Activated naive CD8-positive, alpha-beta T cell treated with anti-CD3 and anti-CD28 coated beads, Interleukin-2, amount 10 ng/mL, durations not matched to agents 7 days and 5 days (primary cell): Measurements from ENCODE around the gene RPTOR. TPM values are rescaled to one million over a fixed set of nuclear protein-coding genes. Genes with fewer than 3 reads are reported as not detected.

Experiments
- ATAC-seq: fragments of 150-1000 bp; cut with Tn5 transposase; one replicate; pipeline ENCODE4 v1.10.0; 2021; ENCODE audit warnings: low read depth, moderate library complexity
- POLR2A ChIA-PET: fragments of 350-600 bp; sonication (Branson Sonifier 250); formaldehyde crosslinking; loops from one replicate; lab custom pipeline; 2021; ENCODE audit warnings: antibody characterized with exemption; lab: Charles Lee
- DNase-seq: peaks from one replicate; pipeline ENCODE4 v3.0.0; 2021
- H3K27ac Mint-ChIP-seq: one replicate; pipeline ENCODE4 v1.8.0; 2022; ENCODE audit warnings: mild to moderate bottlenecking, mixed read lengths
- H3K27me3 Mint-ChIP-seq: one replicate; pipeline ENCODE4 v1.8.0; 2022; ENCODE audit warnings: mild to moderate bottlenecking, moderate library complexity, mixed read lengths
- H3K36me3 Mint-ChIP-seq: one replicate; pipeline ENCODE4 v1.8.0; 2021; ENCODE audit warnings: mild to moderate bottlenecking, mixed read lengths
- H3K4me1 Mint-ChIP-seq: one replicate; pipeline ENCODE4 v1.8.0; 2021; ENCODE audit warnings: mixed read lengths
- H3K4me3 Mint-ChIP-seq: one replicate; pipeline ENCODE4 v1.8.0; 2022; ENCODE audit warnings: mild to moderate bottlenecking, moderate library complexity, mixed read lengths
- H3K9me3 Mint-ChIP-seq: one replicate; pipeline ENCODE4 v1.8.0; 2021; ENCODE audit warnings: mixed read lengths
- total RNA-seq, 2 experiments: library from RNA; stranded (reverse); gene quantifications; one replicate each; pipeline ENCODE4 v1.2.3, GENCODE V29; 2021

The RPTOR gene, protein sequence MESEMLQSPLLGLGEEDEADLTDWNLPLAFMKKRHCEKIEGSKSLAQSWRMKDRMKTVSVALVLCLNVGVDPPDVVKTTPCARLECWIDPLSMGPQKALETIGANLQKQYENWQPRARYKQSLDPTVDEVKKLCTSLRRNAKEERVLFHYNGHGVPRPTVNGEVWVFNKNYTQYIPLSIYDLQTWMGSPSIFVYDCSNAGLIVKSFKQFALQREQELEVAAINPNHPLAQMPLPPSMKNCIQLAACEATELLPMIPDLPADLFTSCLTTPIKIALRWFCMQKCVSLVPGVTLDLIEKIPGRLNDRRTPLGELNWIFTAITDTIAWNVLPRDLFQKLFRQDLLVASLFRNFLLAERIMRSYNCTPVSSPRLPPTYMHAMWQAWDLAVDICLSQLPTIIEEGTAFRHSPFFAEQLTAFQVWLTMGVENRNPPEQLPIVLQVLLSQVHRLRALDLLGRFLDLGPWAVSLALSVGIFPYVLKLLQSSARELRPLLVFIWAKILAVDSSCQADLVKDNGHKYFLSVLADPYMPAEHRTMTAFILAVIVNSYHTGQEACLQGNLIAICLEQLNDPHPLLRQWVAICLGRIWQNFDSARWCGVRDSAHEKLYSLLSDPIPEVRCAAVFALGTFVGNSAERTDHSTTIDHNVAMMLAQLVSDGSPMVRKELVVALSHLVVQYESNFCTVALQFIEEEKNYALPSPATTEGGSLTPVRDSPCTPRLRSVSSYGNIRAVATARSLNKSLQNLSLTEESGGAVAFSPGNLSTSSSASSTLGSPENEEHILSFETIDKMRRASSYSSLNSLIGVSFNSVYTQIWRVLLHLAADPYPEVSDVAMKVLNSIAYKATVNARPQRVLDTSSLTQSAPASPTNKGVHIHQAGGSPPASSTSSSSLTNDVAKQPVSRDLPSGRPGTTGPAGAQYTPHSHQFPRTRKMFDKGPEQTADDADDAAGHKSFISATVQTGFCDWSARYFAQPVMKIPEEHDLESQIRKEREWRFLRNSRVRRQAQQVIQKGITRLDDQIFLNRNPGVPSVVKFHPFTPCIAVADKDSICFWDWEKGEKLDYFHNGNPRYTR (N-terminal part only)
- total RNA-seq, result 10 to 100 TPM; 43.2 to 43.8 TPM

DNA sequence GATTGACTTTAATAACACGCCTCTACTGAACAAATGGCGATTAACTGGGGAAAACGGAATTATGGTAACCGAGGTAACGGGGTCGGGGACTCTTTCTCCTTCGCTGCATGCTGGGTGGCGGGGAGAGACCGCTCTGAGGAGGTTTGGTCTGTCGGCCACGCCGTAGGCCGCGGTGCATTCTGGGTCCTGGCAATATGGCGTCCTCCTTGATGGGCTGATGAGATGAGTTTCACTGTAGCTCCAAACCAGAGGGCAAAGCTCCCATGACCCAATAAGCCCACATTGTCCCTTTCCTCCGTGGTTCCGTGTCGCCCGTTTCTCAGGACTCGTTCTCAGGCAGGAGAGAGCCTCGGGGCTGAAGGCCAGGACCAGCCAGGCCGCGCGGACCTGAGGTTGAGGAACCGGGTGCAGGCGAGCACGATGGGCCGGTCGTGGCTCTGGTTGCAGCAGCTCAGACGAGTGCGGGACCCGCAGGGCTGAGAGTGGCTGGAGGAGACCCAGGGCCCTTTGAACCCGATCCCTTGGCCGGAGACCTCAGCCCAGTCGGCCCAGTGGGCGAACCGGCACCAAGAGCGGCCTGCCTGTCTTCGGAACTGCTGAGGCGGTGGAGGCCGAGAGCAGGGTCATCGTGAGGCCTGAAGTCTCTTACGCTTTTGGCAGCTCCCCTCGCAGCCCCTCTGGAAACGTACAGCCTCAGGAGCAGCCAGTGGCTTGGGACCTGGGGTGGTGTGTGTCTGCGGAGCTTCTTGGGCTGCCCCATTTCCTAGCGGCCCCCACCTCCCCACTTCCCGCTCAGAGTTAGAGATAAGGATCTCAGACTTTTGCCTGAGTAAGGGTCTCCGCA, at the start of gene RPTOR:
TSS of gene RPTOR (plus strand) at position 184 of the 844 bp plus-strand sequence. CDS start 792 bp downstream, outside the sequence.
- ATAC-seq, result peak; percentile 98
- peaks cover 1% of the 10 kb centered on the region for H3K36me3 Mint-ChIP-seq
- no peaks in the 10 kb centered on the region for H3K9me3 Mint-ChIP-seq
- peaks cover 13% of the 10 kb centered on the region for H3K4me1 Mint-ChIP-seq
- peak within 1 kb of the TSS; percentile 93 for H3K27ac Mint-ChIP-seq
- peak; percentile 91 for DNase-seq
- H3K27me3 Mint-ChIP-seq, result peaks cover 4% of the 10 kb centered on the region
- POLR2A ChIA-PET, result interaction anchor here (0.6 to 1.4 kb wide), 5 partner anchors 14 to 282 kb away, joined by 3 to 16 read pairs (median 3); partner anchors contain the start of gene ENDOV
- peak within 1 kb of the TSS; percentile 94 for H3K4me3 Mint-ChIP-seq

DNA sequence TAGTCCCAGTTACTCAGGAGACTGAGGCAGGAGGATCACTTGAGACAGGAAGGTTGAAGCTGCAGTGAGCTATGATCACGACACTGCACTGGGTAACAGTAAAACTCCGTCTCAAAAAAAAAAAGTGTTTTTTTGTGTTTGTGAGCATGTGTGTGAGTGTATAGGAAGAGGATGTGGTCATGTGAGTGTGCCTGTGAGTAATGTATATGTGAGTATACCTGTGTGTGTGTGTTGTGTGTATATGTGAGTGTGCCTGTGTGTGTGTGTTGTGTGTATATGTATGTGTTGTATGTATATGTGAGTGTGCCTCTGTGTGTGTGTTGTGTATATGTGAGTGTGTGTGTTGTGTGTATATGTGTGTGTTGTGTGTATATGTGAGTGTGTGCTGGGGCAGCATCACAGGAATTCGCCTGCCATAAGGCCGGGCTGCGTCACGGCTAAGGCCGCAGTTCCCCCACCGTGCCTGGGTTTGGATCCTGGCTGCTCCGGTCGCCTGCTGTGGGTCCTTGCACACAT, 46.9 kb upstream of the RPTOR start:
- H3K27ac Mint-ChIP-seq, result no peak overlapping the region
- H3K27me3 Mint-ChIP-seq, result peaks cover 25% of the 10 kb centered on the region
- H3K36me3 Mint-ChIP-seq, result no peaks in the 10 kb centered on the region
- H3K4me1 Mint-ChIP-seq, result peaks cover 10% of the 10 kb centered on the region
- ATAC-seq (peak; percentile 42), DNase-seq (no peak)
- no peak overlapping the region for H3K4me3 Mint-ChIP-seq
- H3K9me3 Mint-ChIP-seq, result no peaks in the 10 kb centered on the region
- POLR2A ChIA-PET, result no interaction called here

DNA sequence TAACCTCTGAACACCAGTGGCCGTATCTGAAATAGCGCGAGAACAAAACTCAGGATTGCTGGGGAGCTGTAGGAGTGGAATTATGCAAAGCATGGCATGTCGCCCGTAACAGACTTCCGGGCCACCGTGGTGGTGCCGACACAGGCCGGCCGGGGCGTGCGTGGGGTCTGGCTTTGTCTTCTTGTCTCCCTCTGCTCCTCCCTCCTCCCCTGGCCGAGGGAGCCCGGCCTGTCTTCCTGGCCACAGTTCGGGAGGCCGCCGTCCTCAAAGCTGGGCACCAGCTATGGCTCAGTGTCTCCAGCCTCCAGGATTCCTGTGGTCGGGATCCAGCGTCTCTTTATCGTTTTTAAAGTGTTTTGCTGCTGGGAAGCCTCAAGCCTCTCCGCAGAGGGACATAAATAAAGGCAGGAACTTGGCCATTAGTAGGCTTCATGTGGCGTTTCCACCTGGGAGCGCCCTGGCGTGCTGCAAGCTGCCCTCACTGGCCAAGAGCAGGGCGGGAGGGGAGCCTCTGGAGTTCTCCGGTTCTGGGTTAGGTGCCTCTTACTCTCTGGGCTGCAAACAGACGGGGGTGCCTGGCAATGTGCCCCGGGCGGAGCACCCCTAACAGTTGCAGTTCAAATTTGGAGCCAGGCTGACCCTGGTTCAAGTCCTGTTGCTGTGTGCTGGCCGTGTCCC, 46.3 kb upstream of the RPTOR start:
- POLR2A ChIA-PET, result no interaction called here
- no peak for ATAC-seq
- H3K27me3 Mint-ChIP-seq, result peaks cover 22% of the 10 kb centered on the region
- H3K27ac Mint-ChIP-seq, result no peak overlapping the region
- H3K4me1 Mint-ChIP-seq, result peaks cover 10% of the 10 kb centered on the region
- H3K9me3 Mint-ChIP-seq, result no peaks in the 10 kb centered on the region
- no peak overlapping the region for H3K4me3 Mint-ChIP-seq
- no peaks in the 10 kb centered on the region for H3K36me3 Mint-ChIP-seq
- DNase-seq, result no peak

DNA sequence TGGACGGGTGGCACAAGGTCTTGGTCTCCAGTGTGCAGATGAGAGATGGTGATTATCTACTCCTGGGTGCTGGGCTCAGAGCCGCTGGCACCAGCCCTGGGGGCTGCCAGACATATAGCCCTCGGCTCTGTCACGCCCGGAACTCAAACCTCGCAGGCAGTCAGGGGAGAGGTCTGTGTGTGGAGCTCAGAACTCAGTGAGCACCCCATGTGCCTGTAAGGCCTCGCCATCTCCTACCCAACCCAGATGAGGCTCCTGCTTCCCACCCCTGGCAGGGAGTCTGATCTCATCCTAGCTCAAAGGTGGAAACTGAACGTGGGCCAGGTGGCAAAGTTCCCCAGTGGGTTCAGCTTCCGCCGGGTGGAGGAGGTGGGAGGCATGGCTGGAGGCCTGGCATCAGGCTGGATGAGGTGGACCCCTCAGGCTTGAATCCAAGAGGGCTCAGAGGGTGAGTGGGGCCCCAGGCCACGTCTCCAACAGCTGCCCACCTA, 45.7 kb upstream of the RPTOR start:
- POLR2A ChIA-PET, result no interaction called here
- ATAC-seq, result no peak
- Mint-ChIP-seq H3K9me3 (no peaks in the 10 kb centered on the region), H3K27ac (no peak overlapping the region), H3K36me3 (no peaks in the 10 kb centered on the region), H3K4me1 (peaks cover 10% of the 10 kb centered on the region), H3K4me3 (no peak overlapping the region), H3K27me3 (peaks cover 22% of the 10 kb centered on the region)
- DNase-seq, result no peak

DNA sequence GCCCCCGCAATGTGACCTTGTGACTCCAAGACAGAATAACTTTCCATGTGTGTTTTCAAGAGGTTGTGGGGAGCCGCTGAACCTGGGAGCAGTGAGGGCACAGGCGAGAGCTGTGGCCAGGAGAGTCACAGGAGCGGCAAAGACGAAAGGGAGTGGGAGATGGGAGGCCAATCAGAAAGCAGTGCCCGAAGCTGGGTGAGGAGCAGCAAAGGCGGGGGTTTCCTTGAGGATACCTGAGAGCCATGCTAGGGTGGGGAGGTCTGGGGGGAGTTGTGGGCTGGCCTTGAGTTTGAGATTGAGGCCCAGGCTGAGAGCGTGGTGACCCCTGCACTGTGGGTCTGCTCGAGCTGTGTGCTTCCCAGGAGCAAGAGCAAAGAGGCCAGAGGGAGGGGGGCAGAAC, 45.1 kb upstream of the RPTOR start:
- Mint-ChIP-seq H3K4me1 (peaks cover 10% of the 10 kb centered on the region), H3K36me3 (no peaks in the 10 kb centered on the region), H3K27ac (no peak overlapping the region), H3K27me3 (peaks cover 19% of the 10 kb centered on the region), H3K4me3 (no peak overlapping the region), H3K9me3 (no peaks in the 10 kb centered on the region)
- no peak for ATAC-seq
- POLR2A ChIA-PET, result no interaction called here
- DNase-seq, result no peak

DNA sequence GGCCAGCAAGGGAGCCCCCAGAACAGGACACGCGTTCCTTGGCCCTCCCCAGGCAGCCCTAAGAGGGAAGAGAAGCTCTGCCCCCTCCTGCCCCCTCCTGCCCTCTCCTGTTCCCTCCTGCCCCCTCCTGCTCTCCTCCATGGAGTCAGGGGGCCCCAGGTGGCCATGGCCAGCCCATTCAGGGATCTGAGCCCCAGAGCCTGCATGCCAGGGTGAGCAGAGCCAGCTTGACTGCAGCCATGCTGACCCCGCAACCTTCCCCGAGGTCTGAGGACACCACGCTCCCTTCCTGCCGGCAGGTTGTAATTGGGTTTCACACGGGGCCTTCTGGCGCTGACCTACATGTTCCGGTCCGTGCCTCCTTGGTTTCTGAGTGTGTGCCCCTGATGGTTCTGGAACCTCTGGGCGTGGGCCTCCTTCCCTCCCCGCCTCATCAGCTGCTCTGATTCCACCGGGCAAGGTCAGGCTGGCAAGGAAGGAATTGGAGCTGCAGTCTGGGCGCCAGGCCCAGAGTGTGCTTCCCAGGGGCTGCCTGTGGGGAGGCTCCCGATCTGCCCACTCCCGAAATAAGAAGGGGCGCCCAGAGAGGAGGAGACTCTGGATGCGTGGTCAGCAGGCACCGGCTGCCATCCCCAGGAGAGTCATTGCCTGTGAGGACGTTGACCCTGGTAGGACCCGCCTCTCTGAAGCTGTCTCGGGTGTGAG, 44.5 kb upstream of the RPTOR start:
- DNase-seq, result no peak
- POLR2A ChIA-PET, result no interaction called here
- H3K36me3 Mint-ChIP-seq, result no peaks in the 10 kb centered on the region
- ATAC-seq, result no peak
- peaks cover 21% of the 10 kb centered on the region for H3K27me3 Mint-ChIP-seq
- peaks cover 10% of the 10 kb centered on the region for H3K4me1 Mint-ChIP-seq
- no peak overlapping the region for H3K4me3 Mint-ChIP-seq
- H3K9me3 Mint-ChIP-seq, result no peaks in the 10 kb centered on the region
- H3K27ac Mint-ChIP-seq, result no peak overlapping the region

DNA sequence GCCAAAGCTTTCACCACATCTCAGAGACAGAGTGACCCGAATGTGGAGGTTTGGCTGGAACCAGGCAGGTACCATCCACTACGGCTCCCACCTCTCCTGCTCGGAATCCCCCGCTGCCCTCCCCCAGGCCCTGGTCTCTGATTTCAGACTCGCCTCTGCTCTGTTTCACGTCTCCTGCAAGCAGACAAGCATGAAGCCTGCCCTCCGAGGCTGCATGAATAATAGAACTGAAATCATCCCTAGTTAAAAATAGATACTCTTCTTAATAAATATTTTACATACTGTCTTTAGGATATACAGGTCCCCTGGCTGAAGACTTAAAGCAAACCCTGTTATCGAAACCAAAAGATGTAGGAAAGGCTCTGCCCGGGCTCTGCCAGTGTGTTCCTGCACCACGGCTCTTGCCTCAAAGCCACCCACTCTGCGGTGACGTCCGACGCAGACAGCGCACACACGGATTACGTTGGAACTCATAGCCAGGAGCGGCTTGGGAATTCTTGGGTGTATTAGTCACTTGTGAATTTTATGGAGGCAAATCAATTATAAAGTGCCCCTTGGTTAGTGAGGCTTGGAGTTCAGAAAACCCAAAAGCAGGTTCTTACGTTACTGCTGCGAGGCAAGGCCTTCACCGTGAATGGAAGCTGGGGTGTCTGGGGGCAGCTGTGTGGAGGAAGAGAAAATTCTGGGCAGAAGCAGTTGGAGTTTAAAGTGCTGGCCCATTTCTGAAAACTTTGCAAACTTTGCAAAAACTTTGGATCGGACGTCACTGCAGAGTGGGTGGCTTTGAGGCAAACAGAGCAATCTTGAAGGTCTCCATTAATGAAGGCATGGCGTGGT, 42.7 kb upstream of the RPTOR start:
- Mint-ChIP-seq H3K27ac (no peak overlapping the region), H3K27me3 (peaks cover 10% of the 10 kb centered on the region), H3K36me3 (no peaks in the 10 kb centered on the region), H3K9me3 (no peaks in the 10 kb centered on the region), H3K4me3 (no peak overlapping the region), H3K4me1 (peaks cover 10% of the 10 kb centered on the region)
- DNase-seq (no peak), ATAC-seq (no peak)
- POLR2A ChIA-PET, result no interaction called here

DNA sequence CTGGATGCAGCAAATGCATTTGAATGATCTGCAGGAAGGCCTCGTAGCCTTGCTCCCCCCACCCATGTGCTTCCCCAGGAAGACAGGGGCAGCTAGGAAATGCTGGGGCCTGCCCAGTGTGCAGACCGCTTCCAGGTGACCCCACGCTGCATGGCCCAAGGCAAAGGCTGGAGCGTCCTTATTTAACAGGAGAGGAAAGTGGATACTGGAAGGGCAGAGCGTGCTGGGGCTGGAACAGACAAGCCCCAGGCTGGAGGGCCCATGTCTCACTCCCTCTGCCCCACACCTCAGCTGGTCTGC, 42.1 kb upstream of the RPTOR start:
- DNase-seq (no peak), ATAC-seq (no peak)
- Mint-ChIP-seq H3K4me1 (peaks cover 5% of the 10 kb centered on the region), H3K27ac (no peak overlapping the region), H3K4me3 (no peak overlapping the region), H3K9me3 (no peaks in the 10 kb centered on the region), H3K36me3 (no peaks in the 10 kb centered on the region), H3K27me3 (peaks cover 14% of the 10 kb centered on the region)
- POLR2A ChIA-PET, result interaction anchor here (0.7 kb wide), 1 partner anchor 201 kb away, joined by 8 read pairs; no protein-coding TSS in a partner anchor

DNA sequence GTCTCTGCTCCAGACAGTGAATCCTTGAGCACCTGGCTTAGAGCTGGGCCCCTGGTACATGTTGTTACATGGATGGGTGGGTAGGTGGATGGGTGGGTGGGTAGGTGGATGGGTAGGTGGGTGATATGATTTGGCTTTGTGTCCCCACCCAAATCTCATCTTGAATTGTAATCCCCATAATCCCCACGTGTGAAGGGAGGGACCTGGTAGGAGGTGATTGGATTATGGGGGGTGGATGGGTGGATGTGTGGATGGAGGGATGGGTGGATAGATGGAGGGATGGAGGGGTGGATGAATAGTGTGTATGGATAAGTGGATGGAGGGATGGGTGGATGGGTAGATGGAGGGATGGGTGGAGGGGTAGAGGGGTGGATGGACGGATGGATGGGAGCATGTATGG, 41.6 kb upstream of the RPTOR start:
- Mint-ChIP-seq H3K4me1 (no peaks in the 10 kb centered on the region), H3K27ac (no peak overlapping the region), H3K27me3 (peaks cover 14% of the 10 kb centered on the region), H3K4me3 (no peak overlapping the region), H3K9me3 (no peaks in the 10 kb centered on the region), H3K36me3 (no peaks in the 10 kb centered on the region)
- DNase-seq, result no peak
- POLR2A ChIA-PET, result interaction anchor here (0.7 kb wide), 1 partner anchor 200 kb away, joined by 8 read pairs; no protein-coding TSS in a partner anchor
- no peak for ATAC-seq

DNA sequence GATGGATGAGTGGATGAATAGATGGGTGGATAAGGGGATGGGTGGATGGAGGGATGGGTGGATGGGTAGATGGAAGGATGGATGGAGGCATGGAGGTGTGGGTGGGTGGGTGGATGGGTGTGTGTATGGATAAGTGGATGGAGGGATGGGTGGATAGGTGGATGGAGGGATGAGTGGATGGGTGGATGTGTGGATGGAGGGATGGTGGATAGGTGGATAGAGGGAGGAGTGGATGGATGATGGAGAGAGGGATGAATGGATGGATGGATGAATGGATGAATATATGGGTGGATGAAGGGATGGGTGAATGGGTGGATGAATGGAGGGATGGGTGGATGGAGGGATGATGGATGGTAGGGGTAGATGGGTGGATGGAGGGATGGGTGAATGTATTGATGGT, 40.7 kb upstream of the RPTOR start:
- H3K9me3 Mint-ChIP-seq, result no peaks in the 10 kb centered on the region
- no peaks in the 10 kb centered on the region for H3K36me3 Mint-ChIP-seq
- peaks cover 11% of the 10 kb centered on the region for H3K27me3 Mint-ChIP-seq
- no peak for ATAC-seq
- POLR2A ChIA-PET, result no interaction called here
- no peak overlapping the region for H3K27ac Mint-ChIP-seq
- H3K4me3 Mint-ChIP-seq, result no peak overlapping the region
- no peak for DNase-seq
- no peaks in the 10 kb centered on the region for H3K4me1 Mint-ChIP-seq
